Naive thymus-derived CD4-positive, alpha-beta T cell (primary cell): Measurements from ENCODE around the gene MAPKAP1. TPM values are rescaled to one million over a fixed set of nuclear protein-coding genes. Genes with fewer than 3 reads are reported as not detected.

Experiments used
- ATAC-seq: fragments of 150-1000 bp; cut with Tn5 transposase; 2 replicates; pipeline ENCODE4 v1.10.0; 2021; ENCODE audit warnings: mild to moderate bottlenecking, moderate library complexity
- CTCF ChIA-PET: fragments of 350-600 bp; sonication (Branson Sonifier 250); formaldehyde crosslinking; loops from one replicate; lab custom pipeline; 2021; ENCODE audit warnings: antibody characterized with exemption; lab: Charles Lee
- POLR2A ChIA-PET: fragments of 350-600 bp; sonication (Branson Sonifier 250); formaldehyde crosslinking; loops from one replicate; lab custom pipeline; 2021; ENCODE audit warnings: antibody characterized with exemption, inconsistent platforms; lab: Charles Lee
- DNase-seq, 9 donors: peaks; one replicate each; pipeline versions ENCODE4 v3.0.0 to v3.0.0-alpha.2; 2020 to 2022; ENCODE audit warnings: mixed read lengths in 1 of 9
- H3K27ac ChIP-seq: one replicate; pipeline ENCODE4 v1.7.0; 2013; ENCODE audit warnings: mild to moderate bottlenecking, low read depth, low read length, moderate library complexity
- H3K27me3 ChIP-seq, 2 donors: one replicate each; pipeline ENCODE4 v1.7.0; 2013; ENCODE audit warnings: low read length in 2 of 2, mild to moderate bottlenecking in 2 of 2, moderate library complexity in 2 of 2; ENCODE audit not compliant: control insufficient read depth in 2 of 2, insufficient read depth in 2 of 2
- H3K36me3 ChIP-seq, 3 experiments: 1 replicate in 2 of 3; 2 replicates in 1 of 3; pipeline ENCODE4 v1.7.0; 2013; ENCODE audit warnings: low read length in 3 of 3, mild to moderate bottlenecking in 3 of 3, moderate library complexity in 1 of 3; ENCODE audit not compliant: insufficient read depth in 3 of 3, control insufficient read depth in 2 of 3
- H3K4me1 ChIP-seq, 2 donors: one replicate each; pipeline ENCODE4 v1.7.0; 2013; ENCODE audit warnings: low read length in 2 of 2, mild to moderate bottlenecking in 2 of 2, moderate library complexity in 1 of 2; ENCODE audit not compliant: control insufficient read depth in 2 of 2, insufficient read depth in 2 of 2
- H3K4me3 ChIP-seq: 2 replicates; pipeline ENCODE4 v1.7.0; 2013; ENCODE audit warnings: mild to moderate bottlenecking, low read length
- H3K9me3 ChIP-seq, 3 experiments: 1 replicate in 2 of 3; 2 replicates in 1 of 3; pipeline ENCODE4 v1.7.0; 2013; ENCODE audit warnings: low read length in 3 of 3; ENCODE audit not compliant: control insufficient read depth in 2 of 3
- H3K27ac Mint-ChIP-seq, 9 donors: one replicate each; pipeline ENCODE4 v1.8.0; 2020 to 2022; ENCODE audit warnings: mixed read lengths in 9 of 9, mild to moderate bottlenecking in 8 of 9, moderate library complexity in 5 of 9, inconsistent platforms in 2 of 9
- H3K27me3 Mint-ChIP-seq, 5 donors: one replicate each; pipeline ENCODE4 v1.8.0; 2021 to 2022; ENCODE audit warnings: mixed read lengths in 5 of 5, mild to moderate bottlenecking in 1 of 5
- H3K36me3 Mint-ChIP-seq, 5 donors: one replicate each; pipeline ENCODE4 v1.8.0; 2020 to 2022; ENCODE audit warnings: mixed read lengths in 5 of 5, mild to moderate bottlenecking in 3 of 5, inconsistent platforms in 1 of 5
- H3K4me1 Mint-ChIP-seq, 7 donors: one replicate each; pipeline ENCODE4 v1.8.0; 2020 to 2022; ENCODE audit warnings: mixed read lengths in 7 of 7, mild to moderate bottlenecking in 3 of 7, inconsistent platforms in 1 of 7
- H3K4me3 Mint-ChIP-seq, 10 donors: one replicate each; pipeline ENCODE4 v1.8.0; 2020 to 2022; ENCODE audit warnings: mild to moderate bottlenecking in 10 of 10, mixed read lengths in 10 of 10, moderate library complexity in 6 of 10, inconsistent platforms in 2 of 10
- H3K9me3 Mint-ChIP-seq, 11 donors: one replicate each; pipeline ENCODE4 v1.8.0; 2020 to 2022; ENCODE audit warnings: mixed read lengths in 11 of 11, mild to moderate bottlenecking in 4 of 11, inconsistent platforms in 1 of 11, moderate library complexity in 1 of 11
- intact Hi-C, 2 donors: fragments of 100-400 bp; cut with micrococcal nuclease; formaldehyde crosslinking; loops; one replicate each; pipeline ENCODE4 v1.15.1; 2023
- polyA plus RNA-seq, 2 donors: library from polyadenylated mRNA; unstranded; fragments of 300-500 nt; fragmentation: Illumina TruSeq; gene quantifications; one replicate each; pipeline ENCODE4 v1.2.3, GENCODE V29; 2021
- total RNA-seq, 6 experiments: library from RNA in 5 of 6; stranded (reverse) in 5 of 6; gene quantifications; 1 replicate in 5 of 6; 2 replicates in 1 of 6; pipeline ENCODE4 v1.2.3 and lab custom pipeline; 2021 to 2026

Gene MAPKAP1
- total and polyA plus RNA-seq, 7 experiments from 2014 or later = 41.3 to 73.6 (median 55.8) TPM

GRCh38 chr9:125475385-125475784 lies 231.6 kb downstream of the MAPKAP1 start:
- Mint-ChIP-seq H3K36me3 (peaks cover 6 to 41% (median 24%) of the 10 kb centered on the region in 5 donors), H3K27ac (no peak overlapping the region), H3K27me3 (no peaks in the 10 kb centered on the region), H3K9me3 (peaks cover 0 to 1% (median 0%) of the 10 kb centered on the region in 11 donors), H3K4me3 (no peak overlapping the region), H3K4me1 (peaks cover 0 to 1% (median 0%) of the 10 kb centered on the region in 7 donors)
- ChIA-PET CTCF (no interaction called here), POLR2A (no interaction called here)
- intact Hi-C loops = no loop called here
- Histone ChIP-seq H3K4me1 (no peaks in the 10 kb centered on the region), H3K27ac (no peak overlapping the region), H3K27me3 (no peaks in the 10 kb centered on the region), H3K4me3 (no peak overlapping the region), H3K9me3 (no peaks in the 10 kb centered on the region), H3K36me3 (peaks cover 0 to 39% (median 4%) of the 10 kb centered on the region in 3 experiments)
- no peak for ATAC-seq
- DNase-seq = no peak

- DNase-seq = no peak
- peaks cover 0 to 1% (median 0%) of the 10 kb centered on the region in 7 donors for H3K4me1 Mint-ChIP-seq
- ChIA-PET CTCF (interaction anchor here (0.8 kb wide), 1 partner anchor 70 kb away, joined by 3 read pairs; no protein-coding TSS in a partner anchor), POLR2A (no interaction called here)
- H3K27me3 Mint-ChIP-seq = no peaks in the 10 kb centered on the region
- intact Hi-C loops = no loop called here
- Histone ChIP-seq H3K36me3 (peaks cover 0 to 29% (median 4%) of the 10 kb centered on the region in 3 experiments), H3K27me3 (no peaks in the 10 kb centered on the region), H3K27ac (no peak overlapping the region), H3K4me1 (no peaks in the 10 kb centered on the region), H3K4me3 (no peak overlapping the region), H3K9me3 (no peaks in the 10 kb centered on the region)
- H3K27ac Mint-ChIP-seq = no peak overlapping the region
- no peak for ATAC-seq
- H3K36me3 Mint-ChIP-seq = peaks cover 5 to 28% (median 24%) of the 10 kb centered on the region in 5 donors
- H3K9me3 Mint-ChIP-seq = peaks cover 0 to 1% (median 0%) of the 10 kb centered on the region in 11 donors
- H3K4me3 Mint-ChIP-seq = no peak overlapping the region
Observed at GRCh38 chr9:125472926-125473701, 233.9 kb downstream of the MAPKAP1 start.

DNA sequence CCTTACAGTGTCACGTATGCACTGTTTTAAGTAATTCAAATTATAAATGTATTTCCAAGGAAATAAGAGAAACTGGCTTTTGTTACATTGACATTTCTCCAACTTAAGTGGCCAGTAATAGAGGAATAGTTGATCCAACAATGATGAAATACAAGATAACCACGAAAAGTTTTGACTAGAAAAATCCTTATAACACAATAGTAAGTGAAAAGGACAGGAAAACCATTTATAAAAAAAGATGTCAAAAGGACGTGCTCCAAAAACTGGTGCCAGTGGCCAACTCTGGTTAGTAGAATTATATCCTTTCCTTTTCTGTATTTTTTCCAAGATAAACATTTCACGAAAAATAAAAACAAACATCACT lies 234.5 kb downstream of the MAPKAP1 start:
- no peaks in the 10 kb centered on the region for H3K9me3 Mint-ChIP-seq
- ChIA-PET CTCF (no interaction called here), POLR2A (no interaction called here)
- Histone ChIP-seq H3K36me3 (peaks cover 0 to 29% (median 4%) of the 10 kb centered on the region in 3 experiments), H3K4me3 (no peak overlapping the region), H3K27me3 (no peaks in the 10 kb centered on the region), H3K9me3 (no peaks in the 10 kb centered on the region), H3K4me1 (no peaks in the 10 kb centered on the region), H3K27ac (no peak overlapping the region)
- no peak for ATAC-seq
- peaks cover under 1 to 24% (median 22%) of the 10 kb centered on the region in 5 donors for H3K36me3 Mint-ChIP-seq
- H3K4me3 Mint-ChIP-seq = no peak overlapping the region
- DNase-seq = no peak
- H3K27me3 Mint-ChIP-seq = no peaks in the 10 kb centered on the region
- intact Hi-C loops = no loop called here
- H3K27ac Mint-ChIP-seq = no peak overlapping the region
- no peaks in the 10 kb centered on the region for H3K4me1 Mint-ChIP-seq

- no peaks in the 10 kb centered on the region for H3K9me3 ChIP-seq
- no peaks in the 10 kb centered on the region for H3K4me1 ChIP-seq
- H3K27me3 ChIP-seq = no peaks in the 10 kb centered on the region
- no peak overlapping the region for H3K27ac ChIP-seq
- Mint-ChIP-seq H3K4me1 (no peaks in the 10 kb centered on the region), H3K4me3 (no peak overlapping the region), H3K9me3 (no peaks in the 10 kb centered on the region), H3K27me3 (no peaks in the 10 kb centered on the region), H3K36me3 (peaks cover 0 to 21% (median 12%) of the 10 kb centered on the region in 5 donors), H3K27ac (no peak overlapping the region)
- DNase-seq = no peak
- ChIA-PET CTCF (no interaction called here), POLR2A (no interaction called here)
- H3K4me3 ChIP-seq = no peak overlapping the region
- ATAC-seq = no peak
- intact Hi-C loops = no loop called here
- H3K36me3 ChIP-seq = peaks cover 0 to 31% (median 4%) of the 10 kb centered on the region in 3 experiments
Observed at GRCh38 chr9:125470767-125471580, 236.0 kb downstream of the MAPKAP1 start.

- peaks cover 0 to 19% (median 10%) of the 10 kb centered on the region in 5 donors for H3K36me3 Mint-ChIP-seq
- ChIA-PET CTCF (no interaction called here), POLR2A (no interaction called here)
- no peaks in the 10 kb centered on the region for H3K4me1 Mint-ChIP-seq
- no peak overlapping the region for H3K27ac Mint-ChIP-seq
- H3K4me3 ChIP-seq = no peak overlapping the region
- intact Hi-C loops = no loop called here
- H3K4me1 ChIP-seq = no peaks in the 10 kb centered on the region
- H3K27ac ChIP-seq = no peak overlapping the region
- H3K27me3 Mint-ChIP-seq = no peaks in the 10 kb centered on the region
- H3K27me3 ChIP-seq = no peaks in the 10 kb centered on the region
- no peak for DNase-seq
- no peak for ATAC-seq
- no peaks in the 10 kb centered on the region for H3K9me3 ChIP-seq
- no peak overlapping the region for H3K4me3 Mint-ChIP-seq
- peaks cover 0 to 34% (median 4%) of the 10 kb centered on the region in 3 experiments for H3K36me3 ChIP-seq
- no peaks in the 10 kb centered on the region for H3K9me3 Mint-ChIP-seq
Observed at GRCh38 chr9:125470189-125470588, 236.8 kb downstream of the MAPKAP1 start.

GRCh38 chr9:125468646-125469045 lies 238.4 kb downstream of the MAPKAP1 start:
- intact Hi-C loops = no loop called here
- Mint-ChIP-seq H3K9me3 (no peaks in the 10 kb centered on the region), H3K4me3 (no peak overlapping the region), H3K27me3 (no peaks in the 10 kb centered on the region), H3K27ac (peak overlapping the region in 1 of 9 donors; percentile 28), H3K36me3 (peaks cover 0 to 20% (median 12%) of the 10 kb centered on the region in 5 donors), H3K4me1 (no peaks in the 10 kb centered on the region)
- ChIA-PET POLR2A (no interaction called here), CTCF (interaction anchor here (0.6 kb wide), 1 partner anchor 1177 kb away, joined by 3 read pairs; no protein-coding TSS in a partner anchor)
- H3K36me3 ChIP-seq = peaks cover 0 to 34% (median 4%) of the 10 kb centered on the region in 3 experiments
- H3K4me3 ChIP-seq = no peak overlapping the region
- H3K27me3 ChIP-seq = no peaks in the 10 kb centered on the region
- no peak overlapping the region for H3K27ac ChIP-seq
- no peaks in the 10 kb centered on the region for H3K9me3 ChIP-seq
- no peaks in the 10 kb centered on the region for H3K4me1 ChIP-seq
- DNase-seq (no peak), ATAC-seq (no peak)
